NCI-H2196 treated with DMSO at 0.1 percent for 48 hours (cell line): ENCODE data around the gene MYO5B.

ENCODE experiments used
- DNase-seq: peaks from one replicate; lab custom pipeline; 2025; ENCODE audit not compliant: unreplicated experiment; lab: John Stamatoyannopoulos, UW

The MYO5B gene

GRCh38 chr18:49976001-49976400 lies 218.9 kb downstream of the MYO5B start:
- no peak for DNase-seq

GRCh38 chr18:49974079-49974478 lies 220.9 kb downstream of the MYO5B start:
- DNase-seq: no peak

GRCh38 chr18:49973592-49973991 lies 221.4 kb downstream of the MYO5B start:
- no peak for DNase-seq

GRCh38 chr18:49972535-49972934 lies 222.4 kb downstream of the MYO5B start:
- no peak for DNase-seq

- DNase-seq: no peak
Measured at GRCh38 chr18:49971462-49971861, 223.5 kb downstream of the MYO5B start.

- no peak for DNase-seq
Measured at GRCh38 chr18:49970319-49970718, 224.6 kb downstream of the MYO5B start.

GRCh38 chr18:49968644-49969309 lies 226.2 kb downstream of the MYO5B start:
- DNase-seq: no peak

- no peak for DNase-seq
Measured at GRCh38 chr18:49967636-49968313, 227.2 kb downstream of the MYO5B start.

- no peak for DNase-seq
Measured at GRCh38 chr18:49967171-49967570, 227.8 kb downstream of the MYO5B start.

- DNase-seq: no peak
Measured at GRCh38 chr18:49966090-49966489, 228.9 kb downstream of the MYO5B start.

GRCh38 chr18:49963217-49963616 lies 231.7 kb downstream of the MYO5B start:
- DNase-seq: no peak

- no peak for DNase-seq
Measured at GRCh38 chr18:49961271-49961670, 233.7 kb downstream of the MYO5B start.

- DNase-seq: no peak
Measured at GRCh38 chr18:49960376-49960775, 234.6 kb downstream of the MYO5B start.

GRCh38 chr18:49959176-49959575 lies 235.8 kb downstream of the MYO5B start:
- no peak for DNase-seq

GRCh38 chr18:49955263-49955662 lies 239.7 kb downstream of the MYO5B start:
- DNase-seq: no peak

- no peak for DNase-seq
Measured at GRCh38 chr18:49953391-49953790, 241.6 kb downstream of the MYO5B start.

GRCh38 chr18:49949951-49950395 lies 245.0 kb downstream of the MYO5B start:
- no peak for DNase-seq

GRCh38 chr18:49948975-49949374 lies 246.0 kb downstream of the MYO5B start:
- DNase-seq: no peak

- DNase-seq: no peak
Measured at GRCh38 chr18:49944663-49945062, 250.3 kb downstream of the MYO5B start.

GRCh38 chr18:49936821-49937220 lies 258.1 kb downstream of the MYO5B start:
- no peak for DNase-seq

GRCh38 chr18:49935215-49935614 lies 259.7 kb downstream of the MYO5B start:
- DNase-seq: no peak

- DNase-seq: no peak
Measured at GRCh38 chr18:49934457-49934856, 260.5 kb downstream of the MYO5B start.
